GM21717 (cell line): ENCODE measurements around the gene GNB4.

Source experiments
- ATAC-seq: cut with Tn5 transposase; IDR thresholded peaks from one replicate; pipeline ENCODE4 v1.9.1; 2021; ENCODE audit warnings: mild to moderate bottlenecking, moderate library complexity; ENCODE audit not compliant: unreplicated experiment

The GNB4 gene

DNA sequence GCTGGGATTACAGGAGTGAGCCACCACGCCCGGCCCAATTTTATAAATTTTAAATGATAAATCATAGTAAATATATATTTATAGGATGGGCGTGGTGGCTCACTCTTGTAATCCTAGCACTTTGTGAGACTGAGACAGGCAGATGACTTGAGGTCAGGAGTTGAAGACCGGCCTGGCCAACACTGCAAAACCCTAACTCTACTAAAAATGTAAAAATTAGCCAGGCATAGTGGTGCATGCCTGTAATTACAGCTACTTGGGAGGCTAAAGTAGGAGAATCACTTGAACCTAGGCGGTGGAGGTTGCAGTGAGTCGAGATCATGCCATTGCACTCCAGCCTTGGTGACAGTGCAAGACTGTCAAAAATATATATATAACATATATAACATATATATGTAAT is 77.3 kb downstream of the GNB4 start:
- ATAC-seq, result no peak

GRCh38 chr3:179369621-179370020 is 81.6 kb downstream of the GNB4 start:
- ATAC-seq, result no peak

GRCh38 chr3:179363332-179363731 is 87.9 kb downstream of the GNB4 start:
- no peak for ATAC-seq

DNA sequence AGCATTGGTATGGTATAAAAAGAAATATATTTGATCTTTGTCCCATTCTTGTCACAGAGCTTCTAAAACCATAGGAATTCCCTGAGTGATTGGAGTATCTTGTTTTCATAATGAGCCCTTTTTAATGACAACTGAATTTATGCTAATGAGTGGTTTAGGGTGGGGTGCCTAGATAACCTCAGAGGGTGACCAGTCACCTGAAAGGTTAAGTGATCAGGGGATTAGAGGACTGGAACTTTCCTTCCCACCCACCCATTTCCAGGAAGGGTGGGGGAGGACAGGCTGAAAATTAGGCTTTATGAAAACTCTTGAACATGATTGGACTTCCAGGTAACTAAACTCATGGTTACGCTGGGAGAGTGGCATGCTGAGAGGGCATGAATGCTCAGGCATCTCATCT is 95.3 kb downstream of the GNB4 start:
- no peak for ATAC-seq

- peak; percentile 70 for ATAC-seq
Observed at GRCh38 chr3:179348325-179349013, 102.8 kb downstream of the GNB4 start.

- peak; percentile 96 for ATAC-seq
Observed at GRCh38 chr3:179347345-179348194, 103.7 kb downstream of the GNB4 start, which contains the start of gene MFN1. Gene MFN1 (plus strand): TSS chr3:179347709. CDS start chr3:179348852, 1,143 bp downstream.
